Measurements from ENCODE around the gene SRSF4. TPM values are rescaled to one million over a fixed set of nuclear protein-coding genes. Genes with fewer than 3 reads are reported as not detected.
"Not testable (repeated sequence)": the region's sequence is repeated elsewhere in the genome, so short reads cannot be mapped to it uniquely, and the experiment has no call there.

Gene SRSF4
- total RNA-seq, 4 donors from 2014 or later = 67.1 to 94.7 (median 85.2) TPM

GRCh38 chr1:29113413-29114117 is 68.1 kb downstream of the SRSF4 start:
- intact Hi-C loops (cut with DNase I) = no loop called here
- Histone ChIP-seq H3K36me3 (peaks cover 14 to 20% of the 10 kb centered on the region in 2 donors), H3K27ac (no peak overlapping the region), H3K4me1 (no peaks in the 10 kb centered on the region), H3K9me3 (no peaks in the 10 kb centered on the region), H3K4me3 (replicated peaks in 1 of 3) (no peak overlapping the region), H3K27me3 (no peaks in the 10 kb centered on the region)
- TF ChIP-seq POLR2A (IDR thresholded peaks at IDR 0.05) = no peak
- no peak for TF ChIP-seq CTCF (IDR thresholded peaks at IDR 0.05)
- DNase-seq = no peak
- WGBS, 2 donors = 67 to 81% methylated on average over 4 to 6 of the region's 6 CpGs

- no peak for DNase-seq
- Histone ChIP-seq H3K4me3 (replicated peaks in 1 of 3) (no peak overlapping the region), H3K9me3 (no peaks in the 10 kb centered on the region), H3K36me3 (peaks cover 14 to 20% of the 10 kb centered on the region in 2 donors), H3K27ac (no peak overlapping the region), H3K27me3 (no peaks in the 10 kb centered on the region), H3K4me1 (no peaks in the 10 kb centered on the region)
- WGBS, 2 donors = 84 to 92% methylated on average over 7 of the region's 7 CpGs
- intact Hi-C loops (cut with DNase I) = no loop called here
- TF ChIP-seq POLR2A (IDR thresholded peaks at IDR 0.05) = no peak
- no peak for TF ChIP-seq CTCF (IDR thresholded peaks at IDR 0.05)
These were observed 68.8 kb downstream of the SRSF4 start for GRCh38 chr1:29112705-29113412.

GRCh38 chr1:29108041-29108440 is 73.7 kb downstream of the SRSF4 start:
- DNase-seq; intact Hi-C loops (cut with DNase I); H3K27ac ChIP-seq; H3K9me3 ChIP-seq; H3K4me1 ChIP-seq; H3K27me3 ChIP-seq; H3K4me3 ChIP-seq (replicated peaks in 1 of 3): not testable (repeated sequence)
- peaks cover 4 to 18% of the 10 kb centered on the region in 2 donors for H3K36me3 ChIP-seq
- WGBS, 2 donors = 76 to 89% methylated on average over 6 of the region's 6 CpGs

GRCh38 chr1:29105822-29106221 is 75.9 kb downstream of the SRSF4 start:
- Histone ChIP-seq H3K9me3 (no peaks in the 10 kb centered on the region), H3K4me1 (no peaks in the 10 kb centered on the region), H3K27ac (no peak overlapping the region), H3K36me3 (peaks cover 4 to 11% of the 10 kb centered on the region in 2 donors), H3K27me3 (no peaks in the 10 kb centered on the region), H3K4me3 (replicated peaks in 1 of 3) (no peak overlapping the region)
- DNase-seq = no peak
- 89% methylated on average over 6 of the region's 6 CpGs for WGBS, 2 donors
- TF ChIP-seq POLR2A (IDR thresholded peaks at IDR 0.05) (no peak), CTCF (IDR thresholded peaks at IDR 0.05) (no peak)
- intact Hi-C loops (cut with DNase I) = no loop called here

- TF ChIP-seq CTCF (IDR thresholded peaks at IDR 0.05) (no peak), POLR2A (IDR thresholded peaks at IDR 0.05) (no peak)
- H3K27ac ChIP-seq = no peak overlapping the region
- peaks cover 5% of the 10 kb centered on the region in 2 donors for H3K36me3 ChIP-seq
- H3K4me3 ChIP-seq (replicated peaks in 1 of 3) = no peak overlapping the region
- 97 to 98% methylated on average over 1 of the region's 1 CpG for WGBS, 2 donors
- no peaks in the 10 kb centered on the region for H3K27me3 ChIP-seq
- peaks cover 0 to 3% of the 10 kb centered on the region in 2 donors for H3K4me1 ChIP-seq
- no peaks in the 10 kb centered on the region for H3K9me3 ChIP-seq
- intact Hi-C loops (cut with DNase I) = no loop called here
- no peak for DNase-seq
These were observed 81.2 kb downstream of the SRSF4 start for GRCh38 chr1:29100487-29100886.

All from thyroid gland (tissue), 4 donors.